Activated gamma-delta T cell treated with anti-CD3 and anti-CD28 coated beads, Interleukin-2, amount 50 U/mL, for 16 hours (primary cell): ENCODE data around the gene PRKAG2.
A peak's percentile ranks its signal among the peaks of the same experiment; 100 is the strongest.
"Not testable (repeated sequence)": the region's sequence is repeated elsewhere in the genome, so short reads cannot be mapped to it uniquely, and the experiment has no call there.

Experiments used
- DNase-seq: peaks from one replicate; pipeline ENCODE4 v3.0.0-alpha.2; 2020; ENCODE audit warnings: low read depth

PRKAG2 gene

GRCh38 chr7:151876899-151877777, at the start of gene PRKAG2:
Gene PRKAG2, minus strand, starts transcription at chr7:151877115. Its CDS starts 495 bp downstream, at chr7:151876620.
- DNase-seq: peak; percentile 59

DNA sequence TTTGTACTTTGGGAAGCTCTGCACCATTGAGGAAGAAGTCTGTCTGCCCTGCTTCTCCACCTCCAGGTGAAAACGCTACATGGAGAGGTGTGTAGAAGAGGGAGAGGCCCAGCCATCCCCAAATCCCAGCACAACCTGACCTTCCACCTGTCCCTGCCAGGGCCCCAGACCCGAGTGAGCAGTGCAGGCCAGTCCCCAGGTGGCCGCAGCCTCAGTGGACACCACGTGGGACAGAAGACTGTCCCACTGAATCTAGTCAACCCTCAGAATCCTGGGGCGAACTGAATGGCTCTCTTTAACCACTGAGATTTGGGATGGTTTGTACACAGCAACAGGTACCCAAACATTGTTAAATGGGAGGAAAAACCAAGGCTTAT, 49.4 kb upstream of the PRKAG2 start:
- DNase-seq: no peak

DNA sequence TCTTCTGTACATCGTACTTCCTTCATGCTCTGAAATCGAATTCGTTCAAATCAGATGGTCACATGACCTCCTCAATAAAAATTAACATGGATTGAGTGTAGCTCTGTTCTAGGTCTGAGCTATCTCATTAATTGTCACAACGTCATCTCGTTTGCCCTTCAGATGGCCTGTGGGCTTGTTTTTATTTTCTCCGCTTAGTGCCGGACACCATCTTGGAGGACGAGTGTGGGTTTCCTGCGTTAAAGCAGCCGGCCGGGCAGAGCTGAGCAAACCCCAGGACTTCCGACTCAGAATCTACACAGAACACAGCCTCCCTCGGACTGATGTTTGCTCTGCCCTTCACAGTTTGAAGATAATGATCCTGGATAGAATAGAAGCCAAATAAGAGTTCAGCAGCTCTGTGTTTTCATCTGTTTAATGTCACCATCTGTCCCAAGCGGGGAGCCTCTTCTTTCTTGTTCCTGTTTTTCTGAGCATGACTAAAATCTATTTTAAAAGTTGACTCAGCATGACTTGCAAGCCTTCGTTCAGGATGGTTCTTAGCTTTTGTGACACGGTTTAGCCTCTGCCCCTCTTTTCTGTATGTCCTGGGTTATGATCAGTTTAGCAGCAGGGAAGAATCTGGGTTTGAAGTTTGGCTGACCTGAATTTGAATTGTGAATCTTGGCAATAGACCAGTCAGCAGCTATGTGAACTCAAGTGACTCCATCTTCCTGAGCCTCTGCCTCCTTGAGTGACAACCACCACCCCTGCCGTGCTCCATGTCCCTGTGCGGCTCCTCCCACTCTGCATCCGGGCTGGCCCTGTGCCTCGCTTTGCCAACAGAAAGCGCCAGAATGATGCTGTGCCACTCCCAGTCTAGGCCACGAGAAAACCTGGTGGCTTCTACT, 48.8 kb upstream of the PRKAG2 start:
- DNase-seq: no peak

- DNase-seq: no peak
Measured at GRCh38 chr7:151924508-151924907, 47.6 kb upstream of the PRKAG2 start.

DNA sequence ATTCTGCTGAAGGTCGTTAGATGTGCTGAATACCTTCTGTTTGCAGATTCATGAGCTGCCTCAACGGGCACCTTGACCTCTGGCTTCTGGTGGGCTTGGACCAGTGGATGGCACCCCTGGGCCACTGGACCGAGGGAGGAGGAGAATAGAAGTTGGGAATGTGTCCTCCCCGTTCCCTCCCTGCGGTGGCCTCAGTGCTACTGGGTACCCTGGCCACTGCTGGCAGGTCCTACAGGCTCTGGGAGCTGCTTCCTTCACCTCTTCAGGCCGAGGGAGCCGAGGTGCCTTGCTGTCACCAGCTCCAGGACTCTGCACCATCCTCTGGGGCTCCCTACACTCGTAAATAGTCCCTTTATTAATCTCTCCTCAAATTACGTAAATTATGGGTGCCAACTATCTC, 47.1 kb upstream of the PRKAG2 start:
- DNase-seq: no peak

DNA sequence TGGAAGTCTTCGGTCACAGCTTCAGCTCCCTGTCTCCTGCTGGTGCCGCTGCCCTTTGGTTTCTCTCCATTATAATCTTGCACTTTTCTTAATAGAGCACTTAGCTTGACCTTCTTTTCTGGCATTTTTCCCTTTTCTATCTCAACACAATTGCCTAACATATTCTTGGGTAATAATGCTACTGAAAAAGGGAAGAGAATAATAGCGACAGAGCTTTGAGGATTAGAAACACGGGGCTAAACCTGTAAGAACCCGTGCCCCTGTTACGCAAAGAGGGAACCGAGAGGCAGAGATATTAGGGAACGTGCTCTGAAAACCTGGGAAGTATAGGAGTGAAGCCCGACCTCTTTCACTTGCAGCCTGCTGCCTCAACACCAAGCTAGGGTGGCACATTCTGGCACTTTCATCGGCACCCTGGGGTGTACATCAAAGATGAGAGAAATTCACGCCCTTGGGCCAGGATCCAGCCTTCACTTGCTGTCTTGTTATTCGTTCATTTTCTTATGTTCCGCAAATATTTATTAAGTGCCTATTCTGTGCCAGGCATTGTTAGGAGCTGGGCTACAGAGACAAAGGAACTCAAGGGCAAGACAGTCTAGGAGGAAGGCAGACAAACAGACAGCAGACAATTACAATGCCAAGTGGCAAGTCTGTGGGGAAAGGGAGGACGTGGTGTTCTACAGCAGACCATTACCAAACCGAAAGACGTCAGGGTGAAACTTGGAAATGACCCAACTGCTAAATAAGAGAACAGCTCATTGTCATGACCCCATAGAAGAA, 46.4 kb upstream of the PRKAG2 start:
- DNase-seq: no peak

DNA sequence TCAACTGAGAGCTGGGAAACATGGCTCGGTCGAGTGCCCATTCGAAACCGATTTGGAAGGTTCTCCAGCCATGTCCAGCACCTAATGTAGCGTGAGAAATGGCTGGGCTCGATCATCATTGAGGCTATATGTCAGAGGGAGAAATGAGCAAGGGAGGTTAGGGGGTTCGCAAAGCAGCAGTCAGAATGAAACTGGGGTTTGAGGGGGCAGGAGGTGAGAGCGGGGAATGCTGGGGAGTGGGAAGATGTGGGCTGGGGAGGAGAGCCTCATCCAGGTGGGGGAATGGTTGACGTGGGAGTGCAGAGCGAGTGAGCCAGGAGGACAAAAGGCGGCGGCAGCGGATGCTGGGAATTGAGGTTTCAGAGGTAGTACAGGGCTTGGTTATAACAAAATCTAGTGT, 44.5 kb upstream of the PRKAG2 start:
- no peak for DNase-seq

DNA sequence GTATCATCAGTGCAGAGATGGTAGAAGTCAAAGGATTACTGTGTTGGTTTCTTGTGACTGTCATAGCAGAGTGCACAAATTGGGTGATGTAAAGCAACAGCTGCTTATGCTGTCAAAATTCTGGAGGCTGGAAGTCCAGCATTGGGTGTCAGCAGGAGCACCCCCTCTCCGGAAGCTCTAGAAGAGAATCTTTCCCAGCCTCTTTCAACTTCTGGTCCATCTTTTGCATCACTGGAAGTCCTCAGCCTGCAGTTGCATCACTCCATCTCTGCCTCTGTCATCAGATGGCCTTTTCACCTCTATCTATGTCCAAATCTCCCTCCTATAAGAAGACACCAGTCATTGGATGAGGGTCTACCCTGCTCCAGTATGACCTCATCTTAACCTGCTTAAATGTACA, 43.6 kb upstream of the PRKAG2 start:
- no peak for DNase-seq

GRCh38 chr7:151919595-151919994, 42.7 kb upstream of the PRKAG2 start:
- no peak for DNase-seq

DNA sequence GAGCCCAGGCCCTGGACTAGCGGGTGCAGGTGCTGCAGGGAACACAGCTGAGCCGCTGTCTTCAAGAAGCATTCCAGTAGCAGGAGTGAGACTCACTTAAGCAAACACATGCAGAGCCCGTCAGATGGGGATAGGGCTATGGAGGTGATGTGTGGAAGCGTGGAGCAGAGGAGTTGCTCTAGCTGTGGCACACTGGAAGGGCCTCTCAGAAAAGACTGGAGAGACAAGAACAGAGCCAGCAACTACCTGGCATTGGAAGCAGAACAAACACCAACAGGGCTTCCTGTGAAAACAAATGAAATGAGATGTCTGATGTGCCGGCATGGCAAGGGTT, 41.6 kb upstream of the PRKAG2 start:
- DNase-seq: no peak

- no peak for DNase-seq
Measured at GRCh38 chr7:151917791-151918509, 41.0 kb upstream of the PRKAG2 start.

DNA sequence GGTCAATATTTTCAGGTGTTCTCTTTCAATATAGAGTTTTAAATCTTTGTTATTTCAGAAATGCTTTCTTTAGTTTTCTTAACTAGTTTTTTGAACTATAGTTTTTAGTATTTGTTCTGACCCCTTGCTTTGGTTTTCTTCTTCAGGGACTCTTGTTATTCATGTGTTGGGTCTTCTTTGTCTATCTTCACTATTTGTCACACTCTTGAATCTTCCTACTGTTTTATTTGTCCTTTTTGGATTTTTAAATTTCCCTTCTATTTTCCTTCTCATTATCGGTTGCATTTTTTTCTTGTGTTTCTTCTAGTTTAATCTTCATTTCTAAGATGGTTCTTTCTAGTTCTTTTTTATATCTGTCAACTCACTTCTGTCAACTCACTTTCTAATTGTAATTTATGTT, 37.1 kb upstream of the PRKAG2 start:
- DNase-seq: no peak

DNA sequence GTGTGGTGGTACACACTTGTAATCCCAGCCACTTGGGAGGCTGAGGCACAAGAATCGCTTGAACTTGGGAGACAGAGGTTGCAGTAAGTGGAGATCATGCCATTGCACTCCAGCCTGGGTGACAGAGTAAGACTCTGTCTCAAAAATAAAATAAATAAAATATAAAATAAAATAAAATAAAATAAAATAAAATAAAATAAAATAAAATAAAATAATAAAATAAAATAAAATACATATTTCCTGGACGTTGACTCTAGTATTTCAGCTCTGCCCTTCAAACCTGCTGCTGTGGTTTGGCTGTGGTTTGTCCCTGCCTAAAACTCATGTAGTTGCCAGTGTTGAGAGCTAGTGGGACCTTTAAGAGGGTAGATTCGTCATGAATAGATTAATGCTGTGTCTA, 33.7 kb upstream of the PRKAG2 start:
- not testable (repeated sequence) for DNase-seq

- not testable (repeated sequence) for DNase-seq
Measured at GRCh38 chr7:151907115-151907514, 30.2 kb upstream of the PRKAG2 start.

DNA sequence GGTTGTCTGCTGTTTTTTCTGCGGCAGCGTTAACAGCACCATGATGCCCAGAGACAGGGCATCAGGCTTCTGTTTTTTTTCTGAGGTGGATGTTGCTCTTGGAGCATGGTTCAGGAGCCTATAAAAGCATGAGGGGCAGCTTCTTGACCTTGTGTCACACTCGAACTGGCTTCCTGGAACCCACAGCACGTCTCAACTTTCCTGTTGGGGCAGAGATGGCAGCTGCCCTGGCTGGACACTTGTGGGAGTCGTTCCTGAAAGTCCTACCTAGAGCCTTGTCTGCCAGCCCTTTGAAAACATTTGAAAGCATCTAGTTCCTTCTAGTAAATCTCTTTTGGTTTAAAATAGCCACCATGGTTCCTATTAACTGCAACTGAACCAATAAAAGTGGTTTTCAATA, 28.9 kb upstream of the PRKAG2 start:
- DNase-seq: no peak

DNA sequence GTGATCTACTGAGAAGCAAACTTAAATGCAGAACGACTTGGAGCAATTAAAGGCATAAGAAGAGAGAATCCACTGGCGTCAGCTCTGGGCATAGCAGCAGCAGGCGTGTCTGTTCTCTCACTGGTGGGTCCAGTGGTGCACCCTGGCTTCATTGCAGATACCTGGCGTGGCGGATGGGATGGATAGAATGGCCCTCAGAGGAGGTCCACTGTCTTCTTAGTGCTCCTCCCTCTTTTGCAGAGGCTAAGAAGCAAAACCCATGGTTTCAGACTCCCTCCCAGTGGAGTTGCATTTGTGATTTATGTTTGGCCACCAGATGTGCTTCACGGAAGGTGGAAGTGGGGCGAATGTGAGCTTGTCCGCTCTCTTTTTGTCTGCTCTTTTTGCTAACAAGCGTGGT, 28.4 kb upstream of the PRKAG2 start:
- no peak for DNase-seq

- no peak for DNase-seq
Measured at GRCh38 chr7:151904270-151904669, 27.4 kb upstream of the PRKAG2 start.

DNA sequence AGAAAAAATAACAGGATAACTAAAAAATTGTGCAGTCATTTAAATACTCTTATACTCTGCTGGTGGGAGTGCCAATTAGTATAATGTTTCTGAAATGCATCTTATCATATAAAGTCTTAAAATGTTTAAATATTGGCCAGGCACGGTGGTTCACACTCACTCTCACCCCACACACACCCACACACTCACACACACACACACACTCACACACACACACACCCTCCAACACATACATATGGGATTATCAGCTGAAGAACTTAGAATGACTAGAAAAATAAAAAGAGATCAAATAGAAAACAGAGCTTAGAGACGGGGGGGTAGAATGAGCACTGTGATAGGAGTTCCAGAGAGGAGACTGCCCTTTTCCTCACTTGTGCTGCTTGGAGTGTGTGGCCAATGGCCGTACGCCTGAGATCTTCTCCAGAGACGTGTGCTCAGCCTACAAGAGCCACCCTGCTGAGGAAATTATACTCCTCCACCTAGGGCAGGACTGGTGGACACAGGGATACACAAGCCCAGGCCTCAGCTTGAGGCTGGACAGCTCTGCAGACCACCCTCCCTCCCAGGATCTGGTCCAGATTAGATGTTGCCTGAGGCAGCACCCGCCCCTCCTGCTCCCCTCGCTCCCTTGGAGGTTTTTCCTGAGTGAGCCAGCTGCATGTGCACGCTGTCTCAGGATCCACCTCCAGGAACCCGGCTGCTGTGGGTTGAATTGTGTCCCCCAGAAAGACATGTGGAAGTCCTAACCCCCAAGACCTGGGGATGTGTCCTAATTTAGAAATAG, 26.5 kb upstream of the PRKAG2 start:
- no peak for DNase-seq

DNA sequence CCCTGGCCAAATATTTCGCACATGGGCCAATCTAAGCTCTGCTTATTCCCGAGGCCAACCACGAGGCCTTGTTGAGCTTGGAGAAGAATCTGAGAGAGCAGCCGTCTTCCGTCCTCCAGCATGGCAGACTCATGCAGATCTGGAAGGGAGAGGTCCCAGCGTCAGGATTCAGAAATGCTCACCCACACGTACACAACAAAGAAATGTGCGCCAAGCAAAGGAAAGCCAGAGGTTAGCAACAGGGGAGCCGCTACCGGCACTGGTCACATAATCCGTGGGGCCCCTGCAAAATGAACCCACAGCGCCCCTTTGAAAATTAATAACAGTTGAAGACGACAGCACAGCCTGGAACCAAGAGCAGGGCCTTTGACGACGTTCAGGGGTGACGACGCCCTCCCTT, 25.4 kb upstream of the PRKAG2 start:
- DNase-seq: no peak

DNA sequence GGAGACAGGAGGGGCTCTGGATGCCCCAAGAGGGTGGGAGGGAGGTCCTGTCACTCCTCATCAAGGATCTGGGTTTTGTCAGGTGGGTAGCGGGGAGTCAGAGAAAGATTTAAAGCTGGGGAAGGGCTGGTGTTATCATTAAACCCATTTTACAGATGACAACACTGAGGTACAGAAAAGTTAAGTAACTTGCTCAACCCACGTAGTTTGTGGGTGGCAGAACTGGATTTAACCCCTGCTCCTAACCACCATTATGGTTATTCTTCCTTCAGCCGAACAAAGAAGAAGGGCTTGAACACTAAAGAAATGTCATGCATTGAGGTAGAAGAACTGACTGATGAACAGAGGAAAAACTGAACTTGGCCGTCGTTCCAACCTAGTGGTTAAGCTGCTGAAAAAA, 24.9 kb upstream of the PRKAG2 start:
- DNase-seq: no peak
